HepG2 (cell line): Measurements from ENCODE around the gene ATP7B. TPM values are rescaled to one million over a fixed set of nuclear protein-coding genes. Genes with fewer than 3 reads are reported as not detected.

Experiments
- ARID2 ChIP-seq: sonication (generic); formaldehyde crosslinking; IDR thresholded peaks from 2 replicates; pipeline ENCODE4 v1.8.1; 2022; ENCODE audit warnings: mild to moderate bottlenecking, missing genetic modification reagents, borderline replicate concordance
- BORCS8-MEF2B ChIP-seq: sonication (generic); formaldehyde crosslinking; IDR thresholded peaks from 2 replicates; pipeline ENCODE4 v1.8.0; 2022; ENCODE audit warnings: mild to moderate bottlenecking, missing genetic modification reagents
- DBP ChIP-seq: sonication (generic); formaldehyde crosslinking; IDR thresholded peaks from 2 replicates; pipeline ENCODE4 v1.4.0; 2020; ENCODE audit warnings: missing genetic modification reagents; ENCODE audit errors: not compliant biosample characterization
- ETV6 ChIP-seq: sonication (generic); formaldehyde crosslinking; conservative IDR thresholded peaks from 2 replicates; pipeline ENCODE4 v1.4.0; 2020; ENCODE audit warnings: missing genetic modification reagents
- HMG20B ChIP-seq: conservative IDR thresholded peaks from 2 replicates; pipeline ENCODE4 v1.6.1; 2016; ENCODE audit warnings: missing genetic modification reagents, missing compliant biosample characterization
- JDP2 ChIP-seq: sonication (generic); formaldehyde crosslinking; IDR thresholded peaks from 2 replicates; pipeline ENCODE4 v1.8.1; 2022; ENCODE audit warnings: missing genetic modification reagents, borderline replicate concordance
- MED13 ChIP-seq: sonication (generic); formaldehyde crosslinking; IDR thresholded peaks from 2 replicates; pipeline ENCODE4 v1.5.0; 2020; ENCODE audit warnings: missing genetic modification reagents
- MEIS1 ChIP-seq: sonication (generic); formaldehyde crosslinking; IDR thresholded peaks from 2 replicates; pipeline ENCODE4 v1.9.0; 2021; ENCODE audit warnings: mild to moderate bottlenecking, missing genetic modification reagents, moderate library complexity, borderline replicate concordance
- PAX8 ChIP-seq: sonication (generic); formaldehyde crosslinking; IDR thresholded peaks from 2 replicates; pipeline ENCODE4 v1.8.0; 2022; ENCODE audit warnings: mild to moderate bottlenecking, missing genetic modification reagents, borderline replicate concordance
- PAXIP1 ChIP-seq: sonication (generic); formaldehyde crosslinking; conservative IDR thresholded peaks from 2 replicates; pipeline ENCODE4 v1.4.0; 2020; ENCODE audit warnings: mild to moderate bottlenecking, missing genetic modification reagents, moderate library complexity
- POLR2AphosphoS2 ChIP-seq: IDR thresholded peaks from 2 replicates; pipeline ENCODE4 v1.6.1; 2011; ENCODE audit warnings: low read depth, low read length, improper control_type of control experiment
- RCOR2 ChIP-seq: IDR thresholded peaks from 2 replicates; pipeline ENCODE4 v1.6.1; 2016; ENCODE audit warnings: missing biosample characterization, missing genetic modification reagents
- SP5 ChIP-seq: IDR thresholded peaks from 2 replicates; pipeline ENCODE4 v1.6.1; 2016; ENCODE audit warnings: low read depth, borderline replicate concordance
- ZBTB3 ChIP-seq: sonication (generic); formaldehyde crosslinking; IDR thresholded peaks from 2 replicates; pipeline ENCODE4 v1.4.0; 2020; ENCODE audit warnings: low read depth, mild to moderate bottlenecking, moderate library complexity, missing genetic modification reagents, borderline replicate concordance
- ZFP91 ChIP-seq: sonication (generic); formaldehyde crosslinking; IDR thresholded peaks from 2 replicates; pipeline ENCODE4 v1.9.0; 2022; ENCODE audit warnings: missing genetic modification reagents, mild to moderate bottlenecking, borderline replicate concordance
- ZNF234 ChIP-seq: sonication (generic); formaldehyde crosslinking; conservative IDR thresholded peaks from 2 replicates; pipeline ENCODE4 v1.5.1; 2020; ENCODE audit warnings: mild to moderate bottlenecking, missing genetic modification reagents
- ZNF256 ChIP-seq: sonication (generic); formaldehyde crosslinking; conservative IDR thresholded peaks from 2 replicates; pipeline ENCODE4 v1.4.0; 2020; ENCODE audit warnings: missing genetic modification reagents
- ZNF329 ChIP-seq: sonication (generic); formaldehyde crosslinking; IDR thresholded peaks from 2 replicates; pipeline ENCODE4 v1.9.0; 2021; ENCODE audit warnings: low read depth, mild to moderate bottlenecking, missing genetic modification reagents
- ZNF44 ChIP-seq: sonication (generic); formaldehyde crosslinking; IDR thresholded peaks from 2 replicates; pipeline ENCODE4 v1.5.1; 2020; ENCODE audit warnings: mild to moderate bottlenecking, missing genetic modification reagents
- ZNF580 ChIP-seq: IDR thresholded peaks from 2 replicates; pipeline ENCODE4 v1.6.1; 2016; ENCODE audit warnings: low read depth, borderline replicate concordance
- ZNF678 ChIP-seq: sonication (generic); formaldehyde crosslinking; IDR thresholded peaks from 2 replicates; pipeline ENCODE4 v1.4.0; 2020; ENCODE audit warnings: mild to moderate bottlenecking, missing genetic modification reagents
- ZNF75D ChIP-seq: sonication (generic); formaldehyde crosslinking; IDR thresholded peaks from 2 replicates; pipeline ENCODE4 v1.8.1; 2023; ENCODE audit warnings: missing genetic modification reagents, mild to moderate bottlenecking, borderline replicate concordance
- ZNF773 ChIP-seq: sonication (generic); formaldehyde crosslinking; IDR thresholded peaks from 2 replicates; pipeline ENCODE4 v1.4.0; 2020; ENCODE audit warnings: missing genetic modification reagents, borderline replicate concordance
- ZNF883 ChIP-seq: sonication (generic); formaldehyde crosslinking; IDR thresholded peaks from 2 replicates; pipeline ENCODE4 v1.5.1; 2020; ENCODE audit warnings: mild to moderate bottlenecking, missing genetic modification reagents; ENCODE audit errors: not compliant biosample characterization
- polyA plus RNA-seq, 8 experiments: library from polyadenylated mRNA; depleted of rRNA in 3 of 8; stranded (reverse) in 7 of 8; unstranded in 1 of 8; fragments of >200 nt; fragmentation: Illumina TruSeq in 4 of 8; extraction: Trizol in 4 of 8; gene quantifications; 2 replicates each; pipeline versions ENCODE4 v1.2.1 to v1.2.3, GENCODE V29; 2011 to 2016; ENCODE audit warnings: low read depth in 4 of 8, missing spikeins in 1 of 8, mixed read lengths in 1 of 8; ENCODE audit not compliant: insufficient read depth in 1 of 8
- total RNA-seq, 5 experiments: library from RNA; depleted of rRNA; stranded (reverse); fragments of >200 nt; fragmentation: Illumina TruSeq; extraction: Trizol; gene quantifications; 2 replicates each; pipeline ENCODE4 v1.2.3, GENCODE V29; 2016; ENCODE audit warnings: low read depth in 1 of 5

ATP7B gene
- total and polyA plus RNA-seq, 2 of the 13 experiments (the other 11 are each of a cell fraction or from before 2014, with no cell fraction given): 31.8 to 57.4 TPM

- no peak for TF ChIP-seq POLR2AphosphoS2
- no peak for TF ChIP-seq ZNF773 (CRISPR knock-in tag)
- no peak for TF ChIP-seq ZNF44
- TF ChIP-seq PAX8 (CRISPR knock-in tag): no peak
- TF ChIP-seq DBP (CRISPR knock-in tag): no peak
- 0 out of 2 replicates have a peak, but pooled peaks have one; percentile 24 for TF ChIP-seq SP5 (CRISPR knock-in tag)
- no peak for TF ChIP-seq ETV6 (CRISPR knock-in tag)
- peak; percentile 98 for TF ChIP-seq PAXIP1 (CRISPR knock-in tag)
- peak; percentile 54; the same call in 1 of the 2 replicates for TF ChIP-seq ZFP91 (CRISPR knock-in tag)
- TF ChIP-seq ZBTB3 (CRISPR knock-in tag): no peak
- TF ChIP-seq HMG20B (CRISPR knock-in tag): peak; percentile 86
- peak; percentile 60; the same call in 1 of the 2 replicates for TF ChIP-seq MED13 (CRISPR knock-in tag)
- no peak for TF ChIP-seq ZNF580 (CRISPR knock-in tag)
- no peak for TF ChIP-seq ZNF678 (CRISPR knock-in tag)
- no peak for TF ChIP-seq BORCS8-MEF2B
- no peak for TF ChIP-seq ZNF883 (CRISPR knock-in tag)
- peak; percentile 63; the same call in 1 of the 2 replicates for TF ChIP-seq ARID2 (CRISPR knock-in tag)
- TF ChIP-seq ZNF75D (CRISPR knock-in tag): no peak
- peak; percentile 72; the same call in 1 of the 2 replicates for TF ChIP-seq MEIS1 (CRISPR knock-in tag)
- TF ChIP-seq ZNF329 (CRISPR knock-in tag): no peak
- TF ChIP-seq RCOR2 (CRISPR knock-in tag): no peak
- no peak for TF ChIP-seq JDP2 (CRISPR knock-in tag)
- no peak for TF ChIP-seq ZNF256
- TF ChIP-seq ZNF234 (CRISPR knock-in tag): no peak
These were observed 14.4 kb upstream of the ATP7B start (continued) for GRCh38 chr13:52025475-52026245.
